PC-9 (cell line): Measurements from ENCODE around the gene LRP1B.

Experiments
- CTCF ChIP-seq: fragments of 200-600 bp; sonication (generic); conservative IDR thresholded peaks from 2 replicates; pipeline ENCODE4 v1.6.1; 2017; ENCODE audit warnings: mixed run types, antibody characterized with exemption, mild to moderate bottlenecking, moderate library complexity
- EZH2 ChIP-seq: fragments of 200-600 bp; sonication (generic); IDR thresholded peaks from 2 replicates; pipeline ENCODE4 v1.8.0; 2017; ENCODE audit warnings: antibody characterized with exemption, low read depth

- no peak for TF ChIP-seq CTCF
- no peak for TF ChIP-seq EZH2
Observed at GRCh38 chr2:140842110-140842509, 1288.7 kb downstream of the LRP1B start.
